ENCODE results near the gene DGKI. TPM values are rescaled to one million over a fixed set of nuclear protein-coding genes. Genes with fewer than 3 reads are reported as not detected.

The DGKI gene
- total and polyA plus RNA-seq, 2 of the 13 experiments (the other 11 are each of a cell fraction or from before 2014, with no cell fraction given) = 0.09 to 0.17 TPM

DNA sequence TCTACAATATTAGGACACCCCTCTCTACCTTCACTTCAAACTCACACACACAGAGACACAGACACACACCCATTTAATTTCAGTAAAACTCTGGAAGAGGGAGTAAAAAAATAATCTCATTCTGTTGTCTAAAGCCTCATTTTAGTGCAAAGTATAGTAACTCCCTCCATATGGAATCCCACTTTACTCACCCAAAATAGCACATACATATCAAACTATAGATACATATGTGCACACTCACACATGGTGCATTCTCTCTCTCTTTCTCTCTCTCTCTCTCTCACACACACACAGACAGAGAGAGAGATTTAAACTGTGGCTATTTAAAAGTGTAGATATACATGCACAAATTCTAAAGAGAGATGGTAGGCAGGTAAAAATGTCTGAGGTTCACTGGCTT lies 323.6 kb downstream of the DGKI start:
- Histone ChIP-seq H4K20me1 (ENCODE audit: insufficient read depth, low read length) (no peaks in the 10 kb centered on the region), H3K79me2 (ENCODE audit: insufficient read depth, low read length) (no peaks in the 10 kb centered on the region), H3K4me2 (ENCODE audit: low read depth, low read length) (no peak overlapping the region), H3K9me3 (ENCODE audit: low read length) (no peaks in the 10 kb centered on the region), H3K36me3 (replicated peaks in 1 of 2; ENCODE audit: control insufficient read depth in 1 of 2, insufficient read depth in 2 of 2, low read length in 2 of 2) (no peaks in the 10 kb centered on the region), H3K4me1 (ENCODE audit: insufficient read depth, low read length) (no peaks in the 10 kb centered on the region), H3K27me3 (ENCODE audit: control insufficient read depth in 1 of 2, insufficient read depth in 2 of 2, low read length in 2 of 2) (no peaks in the 10 kb centered on the region; a peak in 1 of 5 replicates), H3K27ac (ENCODE audit: extremely low read length, insufficient read depth, low read length) (no peak overlapping the region), H2AFZ (ENCODE audit: low read length) (no peak overlapping the region), H3K9ac (ENCODE audit: insufficient read depth, low read depth, low read length) (no peak overlapping the region), H3K4me3 (replicated peaks in 1 of 3; ENCODE audit: insufficient read depth in 1 of 3, low read depth in 2 of 3, low read length in 3 of 3) (no peak overlapping the region)
- no peak for DNase-seq (ENCODE audit: low spot score)
- no peak for ATAC-seq
- TF ChIP-seq ZNF598 (CRISPR knock-in tag; IDR thresholded peaks at IDR 0.05; ENCODE audit: borderline replicate concordance) = no peak
- TF ChIP-seq HOXA5 (CRISPR knock-in tag; IDR thresholded peaks at IDR 0.05) = no peak
- TF ChIP-seq, protein P1, sequence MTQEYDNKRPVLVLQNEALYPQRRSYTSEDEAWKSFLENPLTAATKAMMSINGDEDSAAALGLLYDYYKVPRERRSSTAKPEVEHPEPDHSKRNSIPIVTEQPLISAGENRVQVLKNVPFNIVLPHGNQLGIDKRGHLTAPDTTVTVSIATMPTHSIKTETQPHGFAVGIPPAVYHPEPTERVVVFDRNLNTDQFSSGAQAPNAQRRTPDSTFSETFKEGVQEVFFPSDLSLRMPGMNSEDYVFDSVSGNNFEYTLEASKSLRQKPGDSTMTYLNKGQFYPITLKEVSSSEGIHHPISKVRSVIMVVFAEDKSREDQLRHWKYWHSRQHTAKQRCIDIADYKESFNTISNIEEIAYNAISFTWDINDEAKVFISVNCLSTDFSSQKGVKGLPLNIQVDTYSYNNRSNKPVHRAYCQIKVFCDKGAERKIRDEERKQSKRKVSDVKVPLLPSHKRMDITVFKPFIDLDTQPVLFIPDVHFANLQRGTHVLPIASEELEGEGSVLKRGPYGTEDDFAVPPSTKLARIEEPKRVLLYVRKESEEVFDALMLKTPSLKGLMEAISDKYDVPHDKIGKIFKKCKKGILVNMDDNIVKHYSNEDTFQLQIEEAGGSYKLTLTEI (CRISPR knock-in tag; conservative IDR thresholded peaks at IDR 0.05) = no peak
- TF ChIP-seq NFKBIZ (CRISPR knock-in tag; IDR thresholded peaks at IDR 0.05) = no peak
- no peak for TF ChIP-seq ZNF382 (CRISPR knock-in tag; IDR thresholded peaks at IDR 0.05; ENCODE audit: borderline replicate concordance)
- no peak for TF ChIP-seq SP4 (CRISPR knock-in tag; IDR thresholded peaks at IDR 0.05)
- TF ChIP-seq REL (CRISPR knock-in tag; conservative IDR thresholded peaks at IDR 0.05) = no peak
- TF ChIP-seq SUZ12 (IDR thresholded peaks at IDR 0.05; ENCODE audit: low read depth, low read length) = no peak
- no peak for TF ChIP-seq RAD21 (CRISPR knock-in tag; IDR thresholded peaks at IDR 0.05)
- TF ChIP-seq, protein P2, sequence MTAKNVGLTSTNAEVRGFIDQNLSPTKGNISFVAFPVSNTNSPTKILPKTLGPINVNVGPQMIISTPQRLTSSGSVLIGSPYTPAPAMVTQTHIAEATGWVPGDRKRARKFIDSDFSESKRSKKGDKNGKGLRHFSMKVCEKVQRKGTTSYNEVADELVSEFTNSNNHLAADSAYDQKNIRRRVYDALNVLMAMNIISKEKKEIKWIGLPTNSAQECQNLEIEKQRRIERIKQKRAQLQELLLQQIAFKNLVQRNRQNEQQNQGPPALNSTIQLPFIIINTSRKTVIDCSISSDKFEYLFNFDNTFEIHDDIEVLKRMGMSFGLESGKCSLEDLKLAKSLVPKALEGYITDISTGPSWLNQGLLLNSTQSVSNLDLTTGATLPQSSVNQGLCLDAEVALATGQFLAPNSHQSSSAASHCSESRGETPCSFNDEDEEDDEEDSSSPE (CRISPR knock-in tag; IDR thresholded peaks at IDR 0.05) = no peak
- no peak for TF ChIP-seq PHF5A (CRISPR knock-in tag; IDR thresholded peaks at IDR 0.05; ENCODE audit: low read depth, unreplicated experiment)
- no peak for TF ChIP-seq HNRNPLL (IDR thresholded peaks at IDR 0.05; ENCODE audit: low read depth, low read length, poor library complexity, severe bottlenecking)
- no peak for TF ChIP-seq MBNL3 (CRISPR knock-in tag; conservative IDR thresholded peaks at IDR 0.05)
- TF ChIP-seq ZFP36 (IDR thresholded peaks at IDR 0.05; ENCODE audit: borderline replicate concordance, low read depth, low read length, partially characterized antibody) = no peak
- TF ChIP-seq, protein P3, sequence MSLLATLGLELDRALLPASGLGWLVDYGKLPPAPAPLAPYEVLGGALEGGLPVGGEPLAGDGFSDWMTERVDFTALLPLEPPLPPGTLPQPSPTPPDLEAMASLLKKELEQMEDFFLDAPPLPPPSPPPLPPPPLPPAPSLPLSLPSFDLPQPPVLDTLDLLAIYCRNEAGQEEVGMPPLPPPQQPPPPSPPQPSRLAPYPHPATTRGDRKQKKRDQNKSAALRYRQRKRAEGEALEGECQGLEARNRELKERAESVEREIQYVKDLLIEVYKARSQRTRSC (CRISPR knock-in tag; IDR thresholded peaks at IDR 0.05; ENCODE audit: low read depth) = no peak
- no peak for TF ChIP-seq NCOA5 (CRISPR knock-in tag; IDR thresholded peaks at IDR 0.05)
- no peak for TF ChIP-seq ZSCAN25 (CRISPR knock-in tag; IDR thresholded peaks at IDR 0.05)
- TF ChIP-seq ZFX (CRISPR knock-in tag; IDR thresholded peaks at IDR 0.05; ENCODE audit: low read depth) = no peak
- in situ Hi-C loops (cut with HindIII; ENCODE audit: extremely low pct_ligation_motif_present, low pct_unique_long_range_greater_than_20kb) = no loop called here
- no peak for FAIRE-seq
- intact Hi-C loops (cut with micrococcal nuclease; ENCODE audit: unreplicated experiment) = no loop called here
- no TSS peak for BruUV-seq (replicated peaks)
- CTCF ChIA-PET (ENCODE audit: low intra/inter-chr PET ratio, low total read pairs) = no interaction called here
- POLR2A ChIA-PET = no interaction called here
